Thyroid gland (tissue), 4 donors: ENCODE measurements around the gene MCM3AP.

Source experiments
- CTCF ChIP-seq, 6 experiments: fragments of 200-600 bp in 3 of 6; fragments of 450-650 bp in 3 of 6; sonication (generic) in 3 of 6; IDR thresholded peaks; one replicate each; pipeline ENCODE4 v1.5.1; 2016 to 2019; ENCODE audit warnings: antibody characterized with exemption in 6 of 6, mild to moderate bottlenecking in 2 of 6, inconsistent platforms in 1 of 6, moderate library complexity in 1 of 6
- POLR2A ChIP-seq, 2 donors: fragments of 450-650 bp; IDR thresholded peaks; one replicate each; pipeline ENCODE4 v1.6.1; 2017; ENCODE audit warnings: antibody characterized with exemption in 2 of 2, mild to moderate bottlenecking in 2 of 2, moderate library complexity in 1 of 2

GRCh38 chr21:46226146-46226545 is 59.3 kb downstream of the MCM3AP start:
- no peak for TF ChIP-seq CTCF (IDR thresholded peaks at IDR 0.05)
- TF ChIP-seq POLR2A (IDR thresholded peaks at IDR 0.05): no peak
